Mucosa of descending colon (tissue), 3 donors: ENCODE results near the gene SDK1. TPM values are rescaled to one million over a fixed set of nuclear protein-coding genes. Genes with fewer than 3 reads are reported as not detected.

ENCODE experiments used
- ATAC-seq: fragments of 200-7000 bp; cut with Tn5 transposase; one replicate; pipeline ENCODE4 v1.9.1; 2020; ENCODE audit warnings: mild to moderate bottlenecking, moderate library complexity
- DNase-seq, 3 donors: peaks; one replicate each; pipeline ENCODE4 v3.0.0-alpha.2; 2020
- H3K36me3 ChIP-seq: fragments of 200-600 bp; one replicate; pipeline ENCODE4 v1.8.0; 2021; ENCODE audit warnings: low read depth, mild to moderate bottlenecking
- H3K4me1 ChIP-seq: fragments of 200-600 bp; one replicate; pipeline ENCODE4 v1.8.0; 2021; ENCODE audit warnings: low read depth, mild to moderate bottlenecking
- H3K4me3 ChIP-seq: fragments of 200-600 bp; one replicate; pipeline ENCODE4 v1.8.0; 2021; ENCODE audit warnings: mild to moderate bottlenecking
- H3K9me3 ChIP-seq: fragments of 200-600 bp; one replicate; pipeline ENCODE4 v1.8.0; 2021; ENCODE audit warnings: mild to moderate bottlenecking
- CTCF ChIP-seq: fragments of 200-600 bp; IDR thresholded peaks from one replicate; pipeline ENCODE4 v1.8.0; 2022; ENCODE audit warnings: antibody characterized with exemption, mild to moderate bottlenecking
- intact Hi-C, 2 donors: fragments of 100-400 bp; cut with DNase I in 1 of 2; cut with micrococcal nuclease in 1 of 2; formaldehyde crosslinking; loops; one replicate each; pipeline versions ENCODE4 v1.11.0 to v1.11.1; 2022; cut with DNase I, micrococcal nuclease
- total RNA-seq, 3 donors: library from RNA; stranded (reverse); fragmentation: NEBNext Ultra II Directional in 2 of 3; extraction: Animal tissue kit (Norgen Biotek cat#: 25700) in 2 of 3; gene quantifications; one replicate each; pipeline versions ENCODE4 v1.2.1 to v1.2.4, GENCODE V29; 2021 to 2023
- donor health status: DM: no; HTN: no; CAD: no; lungs with moderate emphysema.
- donor health status: DM: no; HTN: no; CAD: no.
- donor health status: DM: no; HTN: yes; CAD: no.

Gene SDK1
- total RNA-seq, 3 donors from 2014 or later, result 2.7 to 20.2 (median 4.2) TPM

- ATAC-seq (no peak), DNase-seq (no peak)
- Histone ChIP-seq H3K36me3 (no peaks in the 10 kb centered on the region), H3K9me3 (no peaks in the 10 kb centered on the region), H3K4me3 (no peak overlapping the region), H3K4me1 (no peaks in the 10 kb centered on the region)
- no peak for TF ChIP-seq CTCF
- intact Hi-C loops, result no loop called here
Observed at GRCh38 chr7:3914051-3914775, 613.2 kb downstream of the SDK1 start.

GRCh38 chr7:3915337-3915878 lies 614.4 kb downstream of the SDK1 start:
- no peak for TF ChIP-seq CTCF
- Histone ChIP-seq H3K9me3 (no peaks in the 10 kb centered on the region), H3K4me3 (no peak overlapping the region), H3K4me1 (no peaks in the 10 kb centered on the region), H3K36me3 (no peaks in the 10 kb centered on the region)
- ATAC-seq, result no peak
- intact Hi-C loops, result no loop called here
- DNase-seq, result no peak

- no peak for ATAC-seq
- intact Hi-C loops, result no loop called here
Observed at GRCh38 chr7:3916146-3916545, 615.1 kb downstream of the SDK1 start.

GRCh38 chr7:3917436-3917835 lies 616.4 kb downstream of the SDK1 start:
- no peak for TF ChIP-seq CTCF
- ATAC-seq (no peak), DNase-seq (no peak)
- H3K9me3 ChIP-seq, result no peaks in the 10 kb centered on the region
- no peaks in the 10 kb centered on the region for H3K36me3 ChIP-seq
- H3K4me3 ChIP-seq, result no peak overlapping the region
- no peaks in the 10 kb centered on the region for H3K4me1 ChIP-seq
- intact Hi-C loops, result no loop called here

More at GRCh38 chr7:3916146-3916545, 615.1 kb downstream of the SDK1 start:
- Histone ChIP-seq H3K4me1 (no peaks in the 10 kb centered on the region), H3K9me3 (no peaks in the 10 kb centered on the region), H3K36me3 (no peaks in the 10 kb centered on the region), H3K4me3 (no peak overlapping the region)
- no peak for DNase-seq
- TF ChIP-seq CTCF, result no peak

- Histone ChIP-seq H3K4me1 (no peaks in the 10 kb centered on the region), H3K4me3 (no peak overlapping the region), H3K9me3 (no peaks in the 10 kb centered on the region), H3K36me3 (no peaks in the 10 kb centered on the region)
- DNase-seq, result no peak
- no peak for ATAC-seq
- intact Hi-C loops, result no loop called here
- no peak for TF ChIP-seq CTCF
Observed at GRCh38 chr7:3918576-3918975, 617.5 kb downstream of the SDK1 start.
